ENCODE data around the gene MBD2.

GRCh38 chr18:54267701-54268100, 43.2 kb upstream of the MBD2 start:
- TF ChIP-seq, protein P1, sequence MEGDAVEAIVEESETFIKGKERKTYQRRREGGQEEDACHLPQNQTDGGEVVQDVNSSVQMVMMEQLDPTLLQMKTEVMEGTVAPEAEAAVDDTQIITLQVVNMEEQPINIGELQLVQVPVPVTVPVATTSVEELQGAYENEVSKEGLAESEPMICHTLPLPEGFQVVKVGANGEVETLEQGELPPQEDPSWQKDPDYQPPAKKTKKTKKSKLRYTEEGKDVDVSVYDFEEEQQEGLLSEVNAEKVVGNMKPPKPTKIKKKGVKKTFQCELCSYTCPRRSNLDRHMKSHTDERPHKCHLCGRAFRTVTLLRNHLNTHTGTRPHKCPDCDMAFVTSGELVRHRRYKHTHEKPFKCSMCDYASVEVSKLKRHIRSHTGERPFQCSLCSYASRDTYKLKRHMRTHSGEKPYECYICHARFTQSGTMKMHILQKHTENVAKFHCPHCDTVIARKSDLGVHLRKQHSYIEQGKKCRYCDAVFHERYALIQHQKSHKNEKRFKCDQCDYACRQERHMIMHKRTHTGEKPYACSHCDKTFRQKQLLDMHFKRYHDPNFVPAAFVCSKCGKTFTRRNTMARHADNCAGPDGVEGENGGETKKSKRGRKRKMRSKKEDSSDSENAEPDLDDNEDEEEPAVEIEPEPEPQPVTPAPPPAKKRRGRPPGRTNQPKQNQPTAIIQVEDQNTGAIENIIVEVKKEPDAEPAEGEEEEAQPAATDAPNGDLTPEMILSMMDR (IDR thresholded peaks at IDR 0.05; ENCODE audit: poor library complexity) = no peak
- TF ChIP-seq EZH2phosphoT487 (IDR thresholded peaks at IDR 0.05; ENCODE audit: low read depth, severe bottlenecking, unreplicated experiment) = no peak

Data from hepatocyte (in vitro differentiated cells).